Suprapubic skin (tissue), 4 donors: ENCODE measurements around the gene KRT4.

ENCODE experiments used
- EP300 ChIP-seq: sonication (generic); formaldehyde crosslinking; IDR thresholded peaks from one replicate; pipeline ENCODE4 v1.6.1; 2017; ENCODE audit warnings: antibody characterized with exemption
- POLR2AphosphoS5 ChIP-seq, 3 donors: sonication (generic); formaldehyde crosslinking; IDR thresholded peaks; one replicate each; pipeline ENCODE4 v1.6.1; 2017; ENCODE audit warnings: antibody characterized with exemption in 3 of 3

DNA sequence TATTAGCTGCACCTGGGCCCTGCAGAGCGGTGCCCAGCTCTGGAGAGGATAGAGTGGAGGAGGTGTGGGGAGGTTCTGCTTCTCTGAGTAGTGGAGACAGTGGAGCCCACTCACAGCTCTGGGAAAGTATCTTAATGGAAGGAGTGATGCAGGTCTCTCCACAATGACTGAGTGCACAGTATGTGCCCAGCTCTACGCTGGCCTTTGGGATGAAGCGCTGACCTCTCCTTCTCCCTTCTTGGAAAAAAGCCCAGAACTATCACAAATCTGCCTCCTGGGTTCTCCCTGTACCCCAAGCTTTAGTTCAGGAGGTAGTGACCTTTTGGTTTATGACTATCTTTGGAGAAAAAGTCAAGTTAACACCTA, 17.5 kb downstream of the KRT4 start:
- TF ChIP-seq POLR2AphosphoS5 (IDR thresholded peaks at IDR 0.05) (no peak), EP300 (no peak)
